ENCODE measurements around the gene RWDD3. TPM values are rescaled to one million over a fixed set of nuclear protein-coding genes. Genes with fewer than 3 reads are reported as not detected.

Gene RWDD3
- total RNA-seq, 1 experiment from 2014 or later: 6.1 TPM

DNA sequence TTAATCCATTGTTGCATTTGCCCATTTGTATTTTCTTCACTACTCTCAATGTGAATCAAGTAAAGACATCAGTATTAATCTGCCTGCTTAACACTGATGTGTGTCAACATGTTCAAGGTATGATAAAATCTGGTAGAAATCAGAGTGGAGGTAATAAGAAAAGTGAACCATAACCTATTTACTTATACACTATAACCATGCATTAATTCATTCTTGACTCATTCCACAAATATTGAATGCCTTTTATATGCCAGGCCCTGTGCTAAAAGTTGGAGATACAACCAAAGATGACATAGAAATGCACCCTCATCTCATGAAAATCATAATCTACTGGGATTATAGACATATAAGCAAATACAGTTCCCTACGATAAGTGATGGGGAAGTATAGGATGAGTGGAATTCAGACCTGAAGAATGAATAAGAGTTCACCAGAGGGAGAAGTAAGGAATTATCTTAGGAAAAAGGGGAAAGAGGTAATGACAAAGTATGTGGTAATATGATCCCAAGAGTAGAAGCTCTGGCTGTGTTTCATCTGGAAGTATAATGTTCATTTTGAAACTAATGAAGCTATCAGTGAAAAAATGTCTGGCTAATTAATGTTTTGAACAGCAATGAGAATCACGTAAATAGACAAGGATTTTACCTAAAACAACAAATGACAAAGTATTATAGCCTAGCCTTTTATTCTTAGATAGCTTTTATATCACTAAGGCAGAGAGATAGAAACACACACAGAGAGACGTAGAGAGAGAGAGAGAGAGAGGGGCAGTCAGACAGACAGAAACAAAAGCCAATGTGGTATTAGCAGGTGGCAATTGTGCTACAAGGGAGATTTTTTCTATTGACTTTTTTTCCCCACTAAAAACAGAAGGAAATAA is 7.0 kb upstream of the RWDD3 start:
- H3K4me1 ChIP-seq (ENCODE audit: control insufficient read depth, insufficient read depth, low read length): no peaks in the 10 kb centered on the region
- no peak overlapping the region for H3K27ac ChIP-seq (ENCODE audit: low read length)
- CTCF ChIA-PET: no interaction called here
- H3K36me3 ChIP-seq (ENCODE audit: control insufficient read depth, insufficient read depth, low read length): no peaks in the 10 kb centered on the region
- POLR2A ChIA-PET: no interaction called here
- BruUV-seq (replicated peaks): no TSS peak
- no peaks in the 10 kb centered on the region for H3K9me3 ChIP-seq (ENCODE audit: control insufficient read depth, insufficient read depth, low read depth, low read length)
- intact Hi-C loops (cut with micrococcal nuclease; ENCODE audit: unreplicated experiment) (no loop called here), in situ Hi-C loops (cut with HindIII; ENCODE audit: low pct_unique_long_range_greater_than_20kb, low sequenced_read_pairs) (no loop called here)
- TF ChIP-seq, protein P1, sequence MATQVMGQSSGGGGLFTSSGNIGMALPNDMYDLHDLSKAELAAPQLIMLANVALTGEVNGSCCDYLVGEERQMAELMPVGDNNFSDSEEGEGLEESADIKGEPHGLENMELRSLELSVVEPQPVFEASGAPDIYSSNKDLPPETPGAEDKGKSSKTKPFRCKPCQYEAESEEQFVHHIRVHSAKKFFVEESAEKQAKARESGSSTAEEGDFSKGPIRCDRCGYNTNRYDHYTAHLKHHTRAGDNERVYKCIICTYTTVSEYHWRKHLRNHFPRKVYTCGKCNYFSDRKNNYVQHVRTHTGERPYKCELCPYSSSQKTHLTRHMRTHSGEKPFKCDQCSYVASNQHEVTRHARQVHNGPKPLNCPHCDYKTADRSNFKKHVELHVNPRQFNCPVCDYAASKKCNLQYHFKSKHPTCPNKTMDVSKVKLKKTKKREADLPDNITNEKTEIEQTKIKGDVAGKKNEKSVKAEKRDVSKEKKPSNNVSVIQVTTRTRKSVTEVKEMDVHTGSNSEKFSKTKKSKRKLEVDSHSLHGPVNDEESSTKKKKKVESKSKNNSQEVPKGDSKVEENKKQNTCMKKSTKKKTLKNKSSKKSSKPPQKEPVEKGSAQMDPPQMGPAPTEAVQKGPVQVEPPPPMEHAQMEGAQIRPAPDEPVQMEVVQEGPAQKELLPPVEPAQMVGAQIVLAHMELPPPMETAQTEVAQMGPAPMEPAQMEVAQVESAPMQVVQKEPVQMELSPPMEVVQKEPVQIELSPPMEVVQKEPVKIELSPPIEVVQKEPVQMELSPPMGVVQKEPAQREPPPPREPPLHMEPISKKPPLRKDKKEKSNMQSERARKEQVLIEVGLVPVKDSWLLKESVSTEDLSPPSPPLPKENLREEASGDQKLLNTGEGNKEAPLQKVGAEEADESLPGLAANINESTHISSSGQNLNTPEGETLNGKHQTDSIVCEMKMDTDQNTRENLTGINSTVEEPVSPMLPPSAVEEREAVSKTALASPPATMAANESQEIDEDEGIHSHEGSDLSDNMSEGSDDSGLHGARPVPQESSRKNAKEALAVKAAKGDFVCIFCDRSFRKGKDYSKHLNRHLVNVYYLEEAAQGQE (IDR thresholded peaks at IDR 0.05; ENCODE audit: insufficient read depth in 1 of 2, low read depth in 2 of 2, low read length in 1 of 2): no peak
- TF ChIP-seq POLR2AphosphoS5 (IDR thresholded peaks at IDR 0.05; ENCODE audit: low read depth, low read length): no peak
- no peak for TF ChIP-seq SIN3A (IDR thresholded peaks at IDR 0.05; ENCODE audit: borderline replicate concordance, insufficient read depth, low read depth, low read length)
- TF ChIP-seq, protein P2, sequence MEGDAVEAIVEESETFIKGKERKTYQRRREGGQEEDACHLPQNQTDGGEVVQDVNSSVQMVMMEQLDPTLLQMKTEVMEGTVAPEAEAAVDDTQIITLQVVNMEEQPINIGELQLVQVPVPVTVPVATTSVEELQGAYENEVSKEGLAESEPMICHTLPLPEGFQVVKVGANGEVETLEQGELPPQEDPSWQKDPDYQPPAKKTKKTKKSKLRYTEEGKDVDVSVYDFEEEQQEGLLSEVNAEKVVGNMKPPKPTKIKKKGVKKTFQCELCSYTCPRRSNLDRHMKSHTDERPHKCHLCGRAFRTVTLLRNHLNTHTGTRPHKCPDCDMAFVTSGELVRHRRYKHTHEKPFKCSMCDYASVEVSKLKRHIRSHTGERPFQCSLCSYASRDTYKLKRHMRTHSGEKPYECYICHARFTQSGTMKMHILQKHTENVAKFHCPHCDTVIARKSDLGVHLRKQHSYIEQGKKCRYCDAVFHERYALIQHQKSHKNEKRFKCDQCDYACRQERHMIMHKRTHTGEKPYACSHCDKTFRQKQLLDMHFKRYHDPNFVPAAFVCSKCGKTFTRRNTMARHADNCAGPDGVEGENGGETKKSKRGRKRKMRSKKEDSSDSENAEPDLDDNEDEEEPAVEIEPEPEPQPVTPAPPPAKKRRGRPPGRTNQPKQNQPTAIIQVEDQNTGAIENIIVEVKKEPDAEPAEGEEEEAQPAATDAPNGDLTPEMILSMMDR (IDR thresholded peaks at IDR 0.05): no peak
- TF ChIP-seq TCF7L2 (IDR thresholded peaks at IDR 0.05; ENCODE audit: low read depth, low read length): no peak
- DNase-seq (ENCODE audit: low read depth, low spot score): no peak
- no peaks in the 10 kb centered on the region for H3K27me3 ChIP-seq (ENCODE audit: control insufficient read depth, insufficient read depth, low read length)
- no peak overlapping the region for H3K4me3 ChIP-seq (ENCODE audit: low read depth in 2 of 2, low read length in 2 of 2)
- no peak for ATAC-seq

DNA sequence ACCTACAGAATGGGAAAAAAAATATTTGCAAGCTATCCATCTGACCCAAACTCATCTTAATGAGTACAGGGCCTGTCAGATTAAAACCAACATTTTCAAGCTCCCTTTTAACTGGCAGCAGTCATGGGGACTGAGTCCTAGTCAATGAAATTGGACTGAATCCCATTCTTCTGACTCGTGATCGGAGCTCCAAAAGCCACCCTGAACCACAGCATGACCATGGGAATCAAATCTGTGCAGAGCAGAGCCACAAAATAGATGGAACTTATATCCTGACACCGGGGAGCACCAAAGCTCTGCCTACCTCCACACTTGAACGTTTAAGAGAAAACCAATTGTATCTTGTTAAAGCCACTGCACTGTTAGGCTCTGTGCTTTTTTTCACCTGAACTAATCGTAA is 5.0 kb upstream of the RWDD3 start:
- Histone ChIP-seq H3K9me3 (ENCODE audit: control insufficient read depth, insufficient read depth, low read depth, low read length) (no peaks in the 10 kb centered on the region), H3K36me3 (ENCODE audit: control insufficient read depth, insufficient read depth, low read length) (no peaks in the 10 kb centered on the region), H3K27ac (ENCODE audit: low read length) (no peak overlapping the region), H3K4me3 (ENCODE audit: low read depth in 2 of 2, low read length in 2 of 2) (no peak overlapping the region), H3K4me1 (ENCODE audit: control insufficient read depth, insufficient read depth, low read length) (peaks cover 7% of the 10 kb centered on the region), H3K27me3 (ENCODE audit: control insufficient read depth, insufficient read depth, low read length) (no peaks in the 10 kb centered on the region)
- DNase-seq (ENCODE audit: low read depth, low spot score) (no peak), ATAC-seq (no peak)
- in situ Hi-C loops (cut with HindIII; ENCODE audit: low pct_unique_long_range_greater_than_20kb, low sequenced_read_pairs): no loop called here
- intact Hi-C loops (cut with micrococcal nuclease; ENCODE audit: unreplicated experiment): no loop called here
- CTCF ChIA-PET: no interaction called here
- POLR2A ChIA-PET: no interaction called here
- TF ChIP-seq, protein P1 (IDR thresholded peaks at IDR 0.05; ENCODE audit: insufficient read depth in 1 of 2, low read depth in 2 of 2, low read length in 1 of 2): no peak
- no TSS peak for BruUV-seq (replicated peaks)
